AML-193 (cell line): ENCODE data around the gene BMP10.

ENCODE experiments used
- DNase-seq, 2 experiments: peaks; one replicate each; lab custom pipeline; 2025; lab: John Stamatoyannopoulos, UW

Gene BMP10

GRCh38 chr2:68819556-68819955 is 51.6 kb downstream of the BMP10 start:
- no peak for DNase-seq

DNA sequence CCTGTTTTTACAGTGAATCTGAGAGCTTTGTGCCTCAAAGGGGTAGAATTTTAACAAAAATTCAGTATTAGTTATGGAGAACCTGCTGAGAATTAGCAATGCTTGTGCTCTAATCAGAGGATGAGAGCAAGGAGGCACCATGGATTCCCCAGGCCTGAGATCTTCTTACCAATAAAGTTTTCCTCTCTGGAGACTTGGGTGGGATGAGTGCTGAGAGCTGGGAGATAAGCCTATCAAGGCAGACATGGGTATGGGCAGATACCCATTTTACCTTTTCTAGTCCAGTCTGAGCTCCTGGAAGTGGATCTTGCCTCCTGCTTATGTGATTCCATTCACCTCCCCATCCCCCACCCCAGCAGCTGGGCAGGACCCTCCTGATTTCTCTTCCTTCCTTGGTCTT is 53.9 kb downstream of the BMP10 start:
- DNase-seq, result no peak
